NOMO-1 treated with DMSO at 0.1 percent for 48 hours (cell line): ENCODE data around the gene CXCR4.
"Not testable (repeated sequence)": the region's sequence is repeated elsewhere in the genome, so short reads cannot be mapped to it uniquely, and the experiment has no call there.

Experiments
- DNase-seq: peaks from one replicate; lab custom pipeline; 2025; ENCODE audit not compliant: unreplicated experiment; lab: John Stamatoyannopoulos, UW

Gene CXCR4

DNA sequence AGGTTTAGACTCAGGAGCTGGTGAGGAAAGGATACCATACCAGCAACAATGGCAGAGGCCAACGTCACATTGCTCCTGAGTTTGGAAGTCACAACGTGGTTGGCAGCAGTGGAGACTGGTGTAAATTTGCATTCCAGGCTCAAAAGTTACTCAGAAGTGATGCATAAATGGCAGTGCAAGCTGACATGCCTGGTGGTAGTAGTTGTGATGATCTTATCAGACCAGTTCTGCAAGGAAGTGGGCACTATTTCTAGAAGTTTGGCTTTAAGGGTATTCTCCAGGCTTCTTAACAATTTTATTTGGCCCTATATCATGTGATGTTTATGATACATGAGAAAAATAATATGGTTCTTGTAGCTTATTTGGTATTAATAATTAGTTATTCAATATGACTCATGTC is 37.8 kb downstream of the CXCR4 start:
- DNase-seq = no peak

- no peak for DNase-seq
These were observed 40.8 kb downstream of the CXCR4 start for GRCh38 chr2:136077107-136077506.

- DNase-seq = no peak
These were observed 42.5 kb downstream of the CXCR4 start for GRCh38 chr2:136075476-136075875.

DNA sequence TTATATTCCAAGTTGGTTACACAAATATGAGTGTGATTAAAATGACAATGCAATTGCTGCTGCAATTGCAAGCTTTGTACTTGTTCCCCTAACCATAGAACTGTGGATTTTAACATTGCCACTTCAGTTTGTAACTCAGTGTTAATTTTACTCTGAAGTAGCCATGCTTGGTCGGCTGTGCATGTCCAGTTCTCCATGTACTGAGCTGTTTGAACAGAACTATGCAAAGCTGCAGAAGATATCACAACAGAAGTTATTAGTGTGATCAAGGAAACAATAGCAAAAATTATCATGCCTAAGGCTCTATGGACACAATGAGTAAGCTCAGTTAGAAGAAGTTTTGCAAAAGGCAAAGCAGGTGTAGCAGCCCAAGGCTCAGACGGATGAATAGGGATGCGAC is 45.3 kb downstream of the CXCR4 start:
- no peak for DNase-seq

DNA sequence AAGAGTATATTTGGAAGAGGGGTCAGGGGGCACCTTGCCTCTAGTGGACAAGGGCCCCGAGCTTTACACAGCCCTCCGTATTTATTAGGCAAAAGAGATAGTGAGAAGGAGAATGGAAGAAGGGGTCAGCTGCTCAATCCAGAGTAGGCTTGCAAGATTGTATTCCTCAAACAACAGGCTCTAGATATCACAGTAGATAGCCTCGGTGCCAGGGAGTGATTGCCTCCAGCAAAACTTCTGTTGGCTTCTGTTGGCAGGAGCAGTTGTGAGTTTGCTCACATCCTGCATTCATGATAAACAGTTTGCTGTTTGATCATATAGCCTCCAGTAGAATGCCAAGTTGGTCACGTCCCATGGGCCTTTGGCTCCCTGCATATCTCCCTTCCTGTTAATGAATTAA is 46.1 kb downstream of the CXCR4 start:
- not testable (repeated sequence) for DNase-seq

- DNase-seq = no peak
These were observed 47.0 kb downstream of the CXCR4 start for GRCh38 chr2:136070913-136071312.

DNA sequence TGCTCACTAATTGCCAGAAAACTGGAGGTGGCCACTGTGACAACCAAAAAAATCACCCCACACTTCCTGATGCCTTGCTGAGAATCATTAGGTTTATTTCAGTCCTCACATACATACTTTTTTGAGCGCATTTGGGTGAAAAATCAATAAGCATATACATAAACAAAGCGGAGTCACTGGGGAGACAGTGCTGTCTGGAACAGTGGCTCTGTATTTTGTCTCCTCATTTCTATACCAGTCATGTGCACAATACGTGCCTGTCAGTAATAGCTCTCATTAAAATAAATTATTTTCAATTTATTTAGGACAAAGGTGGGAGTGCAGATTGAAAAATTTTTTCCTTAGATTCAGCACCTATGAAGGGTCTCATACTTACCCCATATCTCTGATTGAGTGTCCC is 48.2 kb downstream of the CXCR4 start:
- no peak for DNase-seq

DNA sequence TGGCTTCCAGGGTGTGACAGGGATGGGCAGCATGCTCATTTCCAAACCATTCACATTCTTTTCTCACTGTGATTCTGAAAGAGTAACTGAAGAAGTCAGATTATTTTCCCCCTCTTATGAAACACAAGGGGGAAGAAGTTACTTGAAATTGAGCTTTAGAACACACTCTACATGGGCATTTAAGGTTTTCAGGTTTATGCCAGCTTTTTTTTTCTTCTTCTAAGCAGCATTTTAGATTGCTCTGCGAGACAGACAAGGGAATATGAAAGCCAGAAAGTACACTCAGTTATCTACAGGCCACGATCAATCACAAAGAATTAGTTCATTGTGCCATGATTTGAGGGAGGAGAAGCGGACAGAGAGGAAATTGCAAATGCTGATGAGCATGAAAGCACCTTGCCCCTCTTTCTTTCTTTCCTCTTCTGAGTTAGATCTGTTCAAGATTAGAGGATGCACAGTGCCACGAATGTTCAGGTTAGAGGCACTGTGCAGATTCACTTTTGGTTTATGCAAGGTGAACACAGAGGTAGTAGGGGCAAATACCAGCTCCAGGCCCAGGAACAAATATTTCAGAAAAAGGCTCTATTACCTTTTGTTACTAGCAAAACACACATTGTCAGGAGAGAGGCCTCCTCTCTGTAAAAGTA is 49.2 kb downstream of the CXCR4 start:
- DNase-seq = no peak

GRCh38 chr2:136067897-136068580 is 49.9 kb downstream of the CXCR4 start:
- DNase-seq = no peak

DNA sequence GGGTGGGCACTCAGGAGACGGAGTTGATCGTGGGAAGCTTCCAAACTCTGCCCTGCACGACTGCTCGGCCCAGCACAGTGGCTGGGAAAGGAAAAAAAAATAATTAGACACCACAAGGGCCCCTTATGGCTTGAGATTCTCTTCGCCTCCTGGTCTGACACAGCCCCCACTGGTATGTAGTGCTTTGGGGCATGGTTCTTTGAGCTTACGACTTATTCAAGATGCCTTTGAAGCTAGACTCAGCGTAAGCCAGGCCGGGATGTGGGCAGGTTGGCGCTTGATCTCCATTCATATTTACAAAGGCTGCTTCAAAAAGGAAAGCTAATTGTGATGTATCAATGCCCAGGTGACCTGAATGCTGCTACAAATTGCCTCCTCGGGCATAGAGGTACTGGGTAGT is 50.5 kb downstream of the CXCR4 start:
- no peak for DNase-seq

DNA sequence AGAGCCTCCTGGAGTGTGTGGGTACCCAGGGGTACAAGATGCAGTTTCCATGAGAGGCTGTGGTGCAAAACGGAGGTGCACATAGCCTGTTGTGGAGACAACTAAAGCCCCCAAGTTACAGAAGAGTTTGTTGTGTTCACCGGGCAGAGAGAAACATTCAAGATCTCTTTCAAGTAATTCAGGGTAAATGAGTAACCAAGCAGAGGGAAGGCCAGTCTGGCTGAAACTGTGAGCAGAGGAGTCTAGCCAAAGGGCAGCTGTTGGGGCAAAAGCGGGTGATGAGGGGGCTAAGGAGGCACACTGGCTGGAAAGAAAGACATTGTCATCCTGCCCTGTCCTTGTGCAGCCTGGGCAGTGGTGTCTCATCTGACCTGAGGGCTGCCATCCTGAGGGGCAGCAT is 52.0 kb downstream of the CXCR4 start:
- DNase-seq = no peak

DNA sequence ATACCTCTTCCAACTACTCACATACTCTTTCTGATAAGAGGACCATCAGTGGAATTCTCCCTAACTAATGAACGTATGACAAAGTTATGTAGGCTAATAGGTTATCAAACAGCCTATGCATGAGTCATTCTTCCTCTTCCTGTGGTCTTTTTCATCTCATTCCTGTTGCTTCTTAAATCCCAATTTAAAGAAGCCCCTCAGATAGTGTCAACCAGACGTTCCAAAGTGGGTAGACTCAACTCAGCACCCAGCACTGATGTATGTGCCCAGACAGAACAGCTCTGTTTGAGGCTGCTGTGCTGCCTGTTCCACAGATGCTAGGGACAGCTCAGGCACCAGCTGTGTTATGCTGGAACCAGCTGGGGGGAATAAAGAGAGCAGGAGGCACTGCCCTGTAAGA is 52.6 kb downstream of the CXCR4 start:
- DNase-seq = no peak
